ENCODE results near the gene TNNT3.

The TNNT3 gene

DNA sequence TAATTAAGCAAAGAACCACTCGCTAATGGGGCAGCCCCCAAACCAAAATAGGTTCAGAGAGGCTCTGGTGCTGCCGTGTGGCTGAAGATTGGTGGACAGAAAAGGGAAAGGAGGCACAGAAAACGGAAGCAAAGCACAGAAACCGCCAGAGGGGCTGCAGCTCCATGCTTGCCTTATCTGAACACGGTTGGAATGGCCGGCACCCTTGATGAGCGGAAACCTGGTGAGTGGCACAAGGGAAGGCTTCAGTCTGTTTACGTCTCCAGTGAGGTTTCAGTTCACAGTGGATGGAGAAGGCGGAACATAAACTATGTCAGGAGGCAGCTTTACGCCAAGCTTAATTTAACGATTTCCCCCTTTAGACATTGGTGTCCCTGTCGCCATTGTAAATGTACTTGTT, 22.6 kb upstream of the TNNT3 start:
- no peak for DNase-seq (ENCODE audit: low read depth)

GRCh38 chr11:1899090-1899489, 20.4 kb upstream of the TNNT3 start:
- DNase-seq (ENCODE audit: low read depth): no peak

- no peak for DNase-seq (ENCODE audit: low read depth)
These were observed 19.8 kb upstream of the TNNT3 start for GRCh38 chr11:1899686-1900085.

DNA sequence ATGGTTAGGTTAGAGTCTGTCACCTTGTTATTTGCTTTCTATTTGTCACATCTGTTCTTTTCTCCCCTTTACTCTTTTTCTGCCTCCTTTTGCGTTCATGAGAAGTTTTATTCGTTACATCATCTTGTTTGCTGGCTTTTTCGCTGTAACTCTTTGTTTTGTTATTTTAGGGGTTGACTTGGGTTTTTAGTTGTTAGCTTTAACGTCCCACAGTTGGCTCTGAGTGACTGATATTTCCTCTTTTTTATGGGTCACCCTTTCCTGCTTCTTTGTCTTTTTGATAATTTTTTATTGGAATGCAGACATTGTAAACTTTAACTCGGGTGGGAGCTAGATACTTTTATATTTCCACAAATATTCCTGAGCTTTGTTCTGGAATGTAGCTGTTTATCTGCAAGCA, 13.3 kb upstream of the TNNT3 start:
- no peak for DNase-seq (ENCODE audit: low read depth)

- no peak for DNase-seq (ENCODE audit: low read depth)
These were observed 12.7 kb upstream of the TNNT3 start for GRCh38 chr11:1906611-1907423.

GRCh38 chr11:1908618-1909017, 10.9 kb upstream of the TNNT3 start:
- DNase-seq (ENCODE audit: low read depth): no peak

DNA sequence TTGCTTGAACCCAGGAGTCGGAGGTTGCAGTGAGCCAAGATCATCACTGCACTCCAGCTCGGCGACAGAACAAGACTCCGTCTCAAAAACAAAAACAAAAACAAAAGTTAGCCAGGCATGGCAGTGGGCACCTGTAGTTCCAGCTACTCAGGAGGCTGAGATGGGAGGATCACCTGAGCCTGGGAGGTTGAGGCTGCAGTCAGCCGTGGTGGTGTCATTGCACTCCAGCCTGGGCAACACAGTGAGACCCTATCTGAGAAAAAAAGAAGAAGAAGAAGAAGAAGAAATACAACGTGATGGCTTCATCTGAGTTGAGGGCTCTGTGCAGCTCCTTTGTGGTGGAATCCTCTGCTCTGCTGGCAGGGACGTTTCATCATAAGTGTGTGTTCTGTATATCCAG, 10.0 kb upstream of the TNNT3 start:
- DNase-seq (ENCODE audit: low read depth): no peak

DNA sequence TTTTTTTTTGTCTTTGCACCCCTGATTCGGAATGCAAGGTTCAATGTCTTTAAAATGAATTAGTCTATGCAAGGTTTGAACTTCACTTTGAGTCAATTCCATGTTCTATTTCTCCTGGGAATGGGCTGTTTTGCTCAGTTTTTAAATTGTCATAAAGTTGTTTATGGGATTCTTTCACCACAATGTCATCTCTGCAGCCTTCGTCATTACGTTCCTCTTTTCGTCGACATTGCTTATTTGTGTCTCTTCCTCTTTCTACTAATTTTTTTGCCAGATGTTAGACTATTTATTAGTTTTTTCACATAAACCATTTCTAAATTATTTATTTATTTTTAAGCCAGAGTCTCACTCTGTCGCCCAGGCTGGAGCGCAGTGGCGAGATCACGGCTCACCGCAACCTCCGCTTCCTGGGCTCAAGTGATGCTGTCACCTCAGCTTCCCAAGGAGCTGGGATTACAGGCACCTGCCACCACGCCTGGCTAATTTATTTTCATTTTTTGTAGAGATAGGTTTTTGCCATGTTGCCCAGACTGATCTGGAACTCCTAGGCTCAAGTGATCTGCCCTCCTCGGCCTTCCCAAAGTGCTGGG, 7.1 kb upstream of the TNNT3 start:
- DNase-seq (ENCODE audit: low read depth): no peak

DNA sequence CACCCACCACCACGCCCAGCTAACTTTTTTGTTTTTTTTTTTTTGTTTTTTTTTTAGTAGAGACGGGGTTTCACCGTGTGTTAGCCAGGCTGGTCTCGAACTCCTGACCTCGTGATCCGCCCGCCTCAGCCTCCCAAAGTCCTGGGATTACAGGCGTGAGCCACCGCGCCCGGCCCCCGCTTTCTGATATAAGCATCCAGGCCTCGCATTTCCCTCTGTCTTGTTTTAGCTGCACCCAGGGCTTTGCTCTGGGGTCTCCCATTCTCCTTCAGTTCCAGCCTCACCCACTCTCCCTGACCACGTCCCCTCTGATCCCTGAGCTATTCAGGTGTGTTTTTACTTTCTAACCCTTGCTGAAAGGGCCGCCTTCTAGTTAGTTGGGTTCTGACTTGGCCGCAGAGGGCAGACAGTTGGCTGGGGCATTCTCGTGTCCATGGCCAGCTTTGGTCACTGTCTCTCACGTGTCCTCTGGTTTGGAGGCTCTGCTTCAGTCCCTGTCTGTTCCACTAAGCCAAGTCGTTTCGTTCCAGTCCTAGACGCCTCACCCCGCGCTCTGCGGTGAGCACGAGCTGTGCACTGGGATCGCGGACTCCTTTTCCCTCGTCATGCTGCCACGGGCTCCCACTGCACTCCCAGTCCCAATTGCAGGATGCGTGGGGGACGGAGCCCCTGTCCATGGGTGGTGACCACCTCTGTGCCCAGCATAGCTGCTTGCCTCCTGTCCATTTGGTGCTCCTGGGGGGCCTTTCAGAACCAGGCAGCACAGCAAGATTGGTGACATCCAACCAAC, 6.0 kb upstream of the TNNT3 start:
- no peak for DNase-seq (ENCODE audit: low read depth)

DNA sequence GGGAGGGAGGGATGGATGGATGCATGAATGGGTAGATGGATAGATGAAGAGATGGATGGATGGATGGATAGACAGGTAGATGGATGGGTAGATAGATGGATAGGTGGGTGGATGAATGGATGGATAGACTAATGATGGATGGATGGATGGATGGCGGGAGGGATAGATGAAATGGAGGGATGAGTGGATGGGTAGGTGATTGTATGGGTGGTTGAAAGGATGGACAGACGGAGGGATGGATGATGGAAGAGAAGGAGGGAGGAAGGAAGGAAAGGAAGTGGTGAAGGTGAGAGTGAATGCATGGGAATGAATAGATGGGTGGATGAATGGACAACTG, 3.7 kb upstream of the TNNT3 start:
- DNase-seq (ENCODE audit: low read depth): no peak

- DNase-seq (ENCODE audit: low read depth): no peak
These were observed 3.1 kb upstream of the TNNT3 start for GRCh38 chr11:1916132-1916985.

GRCh38 chr11:1916986-1917522, 2.4 kb upstream of the TNNT3 start:
- DNase-seq (ENCODE audit: low read depth): no peak

GRCh38 chr11:1917523-1918435, 1.7 kb upstream of the TNNT3 start:
- DNase-seq (ENCODE audit: low read depth): no peak

GRCh38 chr11:1918436-1919315, 827 bp upstream of the TNNT3 start:
- no peak for DNase-seq (ENCODE audit: low read depth)

DNA sequence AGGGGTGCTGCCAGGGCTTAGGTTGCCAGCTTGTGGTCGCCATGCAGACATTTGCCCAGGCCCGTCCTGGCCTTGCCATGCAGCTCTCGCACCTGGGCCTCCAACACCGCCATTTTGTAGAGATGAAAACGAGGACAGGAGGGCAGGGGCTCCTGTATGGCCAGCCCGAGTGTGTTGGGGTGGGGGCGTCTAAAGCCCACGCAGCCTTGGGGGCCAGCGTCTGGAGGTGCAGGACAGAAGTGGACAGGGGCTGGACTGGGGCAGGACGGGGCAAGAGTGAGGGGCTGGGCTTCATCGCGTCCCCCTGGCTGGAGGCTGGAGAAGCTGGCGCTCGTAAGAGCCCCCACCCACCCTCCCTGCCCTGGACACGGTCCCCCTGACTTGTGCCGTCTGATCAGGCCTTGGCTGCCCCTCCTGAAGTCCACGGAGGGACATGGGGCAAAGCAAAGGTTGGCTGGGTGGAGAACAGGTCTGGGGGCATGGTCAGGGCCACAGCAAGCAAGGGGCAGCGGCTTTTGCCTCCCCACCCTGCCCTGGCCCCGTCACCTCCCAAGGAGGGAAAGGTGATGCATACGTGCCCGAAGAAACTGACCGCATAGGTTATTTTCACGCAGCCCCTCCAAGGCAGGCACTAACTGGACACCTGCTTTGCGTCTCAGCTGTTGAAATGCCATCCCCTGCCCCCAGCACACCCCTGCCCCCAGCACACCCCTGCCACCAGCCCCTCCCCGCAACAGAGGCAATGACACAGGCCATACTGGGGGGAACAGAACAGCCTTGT, 815 bp downstream of the TNNT3 start:
- DNase-seq (ENCODE audit: low read depth): no peak

GRCh38 chr11:1920909-1921573, 1.5 kb downstream of the TNNT3 start:
- no peak for DNase-seq (ENCODE audit: low read depth)

DNA sequence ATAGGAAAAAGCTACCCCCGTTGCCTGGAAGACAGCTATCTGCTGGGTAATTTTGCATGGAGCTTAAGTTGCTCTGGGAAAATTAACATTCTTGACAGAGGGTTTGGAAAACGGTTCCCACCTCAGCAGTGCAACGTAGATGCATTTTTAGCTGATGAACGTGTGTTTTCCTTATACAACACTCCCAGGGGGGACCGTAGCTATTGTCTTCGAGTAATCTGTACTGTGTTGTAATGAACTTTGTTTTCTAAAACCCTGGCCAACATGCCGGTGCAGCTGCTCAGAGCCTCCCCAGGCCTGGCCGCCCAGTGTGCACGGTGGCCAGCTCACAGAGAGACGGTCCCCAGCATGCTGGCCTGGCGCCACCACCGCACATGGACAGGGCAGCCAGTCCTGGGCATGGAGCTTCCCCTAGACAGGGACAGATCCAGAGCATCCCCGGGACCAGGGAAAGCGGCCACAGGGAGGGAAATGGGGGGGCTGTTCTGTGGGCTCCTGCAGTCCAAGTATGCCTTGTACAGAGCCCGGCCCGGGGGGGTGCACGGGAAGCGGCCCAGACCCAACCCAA, 2.2 kb downstream of the TNNT3 start:
- DNase-seq (ENCODE audit: low read depth): peak; percentile 62

- no peak for DNase-seq (ENCODE audit: low read depth)
These were observed 3.1 kb downstream of the TNNT3 start for GRCh38 chr11:1922481-1923081.
